HEK293T (cell line): ENCODE data around the gene AQP9.

ENCODE experiments used
- ARNT ChIP-seq: fragments of 450-650 bp; IDR thresholded peaks from 2 replicates; pipeline ENCODE4 v1.6.1; 2017; ENCODE audit warnings: mild to moderate bottlenecking
- BHLHE40 ChIP-seq: fragments of 450-650 bp; IDR thresholded peaks from 2 replicates; pipeline ENCODE4 v1.6.1; 2016; ENCODE audit warnings: mild to moderate bottlenecking, moderate library complexity, borderline replicate concordance
- CTBP1 ChIP-seq: fragments of 450-650 bp; IDR thresholded peaks from 2 replicates; pipeline ENCODE4 v1.6.1; 2016; ENCODE audit warnings: borderline replicate concordance
- ELF4 ChIP-seq: fragments of 450-650 bp; IDR thresholded peaks from 2 replicates; pipeline ENCODE4 v1.6.1; 2017; ENCODE audit warnings: antibody characterized with exemption
- FOXA1 ChIP-seq: fragments of 450-650 bp; IDR thresholded peaks from 2 replicates; pipeline ENCODE4 v1.6.1; 2016; ENCODE audit warnings: mild to moderate bottlenecking
- FOXK2 ChIP-seq: fragments of 450-650 bp; IDR thresholded peaks from 2 replicates; pipeline ENCODE4 v1.6.1; 2016; ENCODE audit warnings: mild to moderate bottlenecking
- FOXM1 ChIP-seq: fragments of 450-650 bp; IDR thresholded peaks from 2 replicates; pipeline ENCODE4 v1.6.1; 2017; ENCODE audit warnings: mild to moderate bottlenecking, borderline replicate concordance
- HDGF ChIP-seq: fragments of 450-650 bp; IDR thresholded peaks from 2 replicates; pipeline ENCODE4 v1.6.1; 2017; ENCODE audit warnings: antibody characterized with exemption, borderline replicate concordance
- L3MBTL2 ChIP-seq: fragments of 450-650 bp; conservative IDR thresholded peaks from 2 replicates; pipeline ENCODE4 v1.6.1; 2016; ENCODE audit warnings: mild to moderate bottlenecking
- LEF1 ChIP-seq: fragments of 450-650 bp; IDR thresholded peaks from 2 replicates; pipeline ENCODE4 v1.6.1; 2017; ENCODE audit warnings: mild to moderate bottlenecking, borderline replicate concordance
- SP1 ChIP-seq: fragments of 450-650 bp; IDR thresholded peaks from 2 replicates; pipeline ENCODE4 v1.6.1; 2017
- TARDBP ChIP-seq: fragments of 450-650 bp; IDR thresholded peaks from 2 replicates; pipeline ENCODE4 v1.6.1; 2016
- ZNF384 ChIP-seq: fragments of 450-650 bp; IDR thresholded peaks from 2 replicates; pipeline ENCODE4 v1.6.1; 2016
- TF ChIP-seq, protein P1 (sequence below): fragments of 450-650 bp; IDR thresholded peaks from 2 replicates; pipeline ENCODE4 v1.6.1; 2016

GRCh38 chr15:58148633-58149445, 10.7 kb downstream of the AQP9 start:
- no peak for TF ChIP-seq FOXM1
- TF ChIP-seq HDGF = no peak
- no peak for TF ChIP-seq TARDBP
- TF ChIP-seq, protein P1, sequence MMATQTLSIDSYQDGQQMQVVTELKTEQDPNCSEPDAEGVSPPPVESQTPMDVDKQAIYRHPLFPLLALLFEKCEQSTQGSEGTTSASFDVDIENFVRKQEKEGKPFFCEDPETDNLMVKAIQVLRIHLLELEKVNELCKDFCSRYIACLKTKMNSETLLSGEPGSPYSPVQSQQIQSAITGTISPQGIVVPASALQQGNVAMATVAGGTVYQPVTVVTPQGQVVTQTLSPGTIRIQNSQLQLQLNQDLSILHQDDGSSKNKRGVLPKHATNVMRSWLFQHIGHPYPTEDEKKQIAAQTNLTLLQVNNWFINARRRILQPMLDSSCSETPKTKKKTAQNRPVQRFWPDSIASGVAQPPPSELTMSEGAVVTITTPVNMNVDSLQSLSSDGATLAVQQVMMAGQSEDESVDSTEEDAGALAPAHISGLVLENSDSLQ = no peak
- no peak for TF ChIP-seq ARNT
- no peak for TF ChIP-seq ZNF384
- TF ChIP-seq BHLHE40 = no peak
- TF ChIP-seq FOXK2 = no peak
- TF ChIP-seq ELF4 = no peak
- TF ChIP-seq LEF1 = no peak
- no peak for TF ChIP-seq L3MBTL2
- no peak for TF ChIP-seq SP1
- no peak for TF ChIP-seq FOXA1
- TF ChIP-seq CTBP1 = no peak
